NCI-H2196 (cell line): ENCODE results near the gene SNX9.
"Not testable (repeated sequence)": the region's sequence is repeated elsewhere in the genome, so short reads cannot be mapped to it uniquely, and the experiment has no call there.

Experiments used
- DNase-seq: peaks from one replicate; lab custom pipeline; 2025; ENCODE audit not compliant: unreplicated experiment; lab: John Stamatoyannopoulos, UW

SNX9 gene

DNA sequence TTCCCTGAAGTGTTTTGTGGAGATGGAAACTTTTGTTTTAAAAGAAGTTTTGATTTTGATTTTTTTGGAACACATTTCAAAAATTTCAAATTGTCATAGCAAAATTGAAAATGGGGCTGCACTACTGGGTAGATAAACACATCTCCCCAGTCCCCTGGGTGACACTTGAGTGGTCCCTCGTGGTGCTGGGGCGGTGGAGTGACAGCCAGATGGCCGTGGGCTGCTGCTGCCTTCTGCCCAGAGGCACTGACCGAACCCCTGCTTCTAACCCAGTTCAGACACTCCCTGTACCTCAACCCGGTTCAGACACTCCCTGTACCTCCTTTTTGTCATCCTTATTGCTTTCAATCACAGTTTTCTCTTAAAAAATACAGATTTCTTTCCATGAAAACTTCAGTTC is 88.7 kb downstream of the SNX9 start:
- no peak for DNase-seq

GRCh38 chr6:157912326-157912725 is 89.3 kb downstream of the SNX9 start:
- DNase-seq: no peak

DNA sequence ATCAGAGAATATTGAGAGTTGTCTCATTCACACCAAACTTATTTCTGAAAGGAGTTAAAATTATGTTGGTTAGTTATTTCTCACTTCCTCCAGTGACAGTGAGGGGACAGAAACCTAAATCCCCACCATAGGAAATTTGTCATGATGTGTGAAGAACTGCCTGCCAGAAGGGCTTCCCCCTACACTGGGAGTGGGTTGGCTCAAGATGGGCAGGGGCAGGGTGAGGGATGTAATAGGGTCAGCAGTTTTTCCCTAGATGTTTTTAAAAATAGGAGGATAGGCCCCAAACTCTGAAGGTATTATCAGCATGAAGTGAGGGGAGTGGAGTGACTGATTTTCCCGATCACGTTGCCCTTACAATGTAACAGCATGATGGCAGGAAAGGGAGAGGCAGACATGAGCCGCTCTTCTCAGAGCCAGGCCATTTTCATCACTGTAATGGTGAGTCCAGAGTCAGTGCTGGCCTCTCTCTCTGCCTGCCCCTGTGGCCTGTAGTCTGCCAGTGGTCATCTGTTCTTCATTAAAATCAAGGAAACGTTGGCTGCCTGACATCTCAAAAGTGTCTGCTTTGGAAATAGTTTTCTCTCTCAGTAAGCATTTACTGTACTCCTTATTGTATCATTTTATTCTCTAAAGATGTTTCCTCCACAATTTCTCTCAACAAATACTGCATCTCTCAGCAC is 98.8 kb downstream of the SNX9 start:
- DNase-seq: no peak

- DNase-seq: no peak
These were observed 102.7 kb downstream of the SNX9 start for GRCh38 chr6:157925771-157926170.

GRCh38 chr6:157927011-157927410 is 104.0 kb downstream of the SNX9 start:
- no peak for DNase-seq

DNA sequence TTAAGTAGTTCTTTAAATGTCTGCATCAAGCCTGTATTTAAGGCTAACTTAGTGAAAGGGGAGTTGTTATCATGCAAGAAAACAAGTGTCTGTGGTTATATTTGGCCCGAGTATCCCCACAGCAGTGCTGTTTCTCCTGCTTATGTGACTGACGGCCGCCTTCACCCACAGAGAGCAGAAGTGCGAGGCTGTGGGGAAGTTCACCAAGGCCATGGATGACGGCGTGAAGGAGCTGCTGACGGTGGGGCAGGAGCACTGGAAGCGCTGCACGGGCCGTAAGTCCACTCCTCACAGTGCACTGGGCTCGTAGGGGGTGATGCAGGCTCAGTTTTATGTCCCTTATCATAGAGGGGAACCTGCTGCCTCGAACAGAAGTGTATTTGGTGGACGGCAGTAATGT is 105.4 kb downstream of the SNX9 start:
- no peak for DNase-seq

DNA sequence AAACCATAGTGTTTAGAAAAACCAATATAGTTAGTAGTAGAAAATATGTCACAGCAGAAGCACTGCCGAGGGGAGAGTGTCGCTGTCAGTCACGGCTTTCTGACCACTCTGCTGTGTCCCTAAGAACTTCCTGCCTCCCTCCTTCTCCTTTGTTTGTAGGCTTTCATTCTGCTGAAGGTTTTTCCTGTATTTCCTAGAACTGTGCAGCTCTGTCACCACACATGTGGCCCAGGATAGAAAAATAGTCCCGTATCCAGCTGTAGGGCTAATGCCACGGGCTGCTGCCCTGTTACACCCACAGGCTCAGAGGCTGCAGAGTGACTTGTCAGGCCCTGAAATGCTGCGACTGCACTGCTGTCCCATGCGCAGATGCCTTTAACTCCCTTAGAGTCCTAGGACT is 106.0 kb downstream of the SNX9 start:
- DNase-seq: no peak

GRCh38 chr6:157929765-157930319 is 106.8 kb downstream of the SNX9 start:
- DNase-seq: no peak

GRCh38 chr6:157935786-157936185 is 112.7 kb downstream of the SNX9 start:
- DNase-seq: no peak

GRCh38 chr6:157937318-157937717 is 114.3 kb downstream of the SNX9 start:
- DNase-seq: no peak

DNA sequence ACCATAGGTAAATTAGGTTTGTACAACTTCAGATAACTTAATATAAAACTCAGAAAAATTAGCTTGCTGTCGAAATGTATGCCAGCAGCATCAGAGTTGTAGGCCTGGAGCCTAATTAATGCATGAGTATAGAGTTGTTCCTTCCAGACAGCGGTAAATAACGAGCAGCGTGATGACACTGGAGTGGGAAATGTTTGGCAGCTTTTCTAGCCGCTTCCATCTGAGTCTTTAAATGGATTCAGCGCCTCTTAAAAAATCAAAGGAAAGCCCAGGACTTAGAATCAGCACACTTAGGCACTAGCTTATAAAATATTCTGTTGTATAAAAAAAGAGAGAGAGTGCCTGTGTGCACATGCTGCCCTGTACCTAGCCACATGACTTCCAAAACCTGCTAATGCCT is 114.9 kb downstream of the SNX9 start:
- no peak for DNase-seq

GRCh38 chr6:157940375-157941036 is 117.5 kb downstream of the SNX9 start:
- not testable (repeated sequence) for DNase-seq

DNA sequence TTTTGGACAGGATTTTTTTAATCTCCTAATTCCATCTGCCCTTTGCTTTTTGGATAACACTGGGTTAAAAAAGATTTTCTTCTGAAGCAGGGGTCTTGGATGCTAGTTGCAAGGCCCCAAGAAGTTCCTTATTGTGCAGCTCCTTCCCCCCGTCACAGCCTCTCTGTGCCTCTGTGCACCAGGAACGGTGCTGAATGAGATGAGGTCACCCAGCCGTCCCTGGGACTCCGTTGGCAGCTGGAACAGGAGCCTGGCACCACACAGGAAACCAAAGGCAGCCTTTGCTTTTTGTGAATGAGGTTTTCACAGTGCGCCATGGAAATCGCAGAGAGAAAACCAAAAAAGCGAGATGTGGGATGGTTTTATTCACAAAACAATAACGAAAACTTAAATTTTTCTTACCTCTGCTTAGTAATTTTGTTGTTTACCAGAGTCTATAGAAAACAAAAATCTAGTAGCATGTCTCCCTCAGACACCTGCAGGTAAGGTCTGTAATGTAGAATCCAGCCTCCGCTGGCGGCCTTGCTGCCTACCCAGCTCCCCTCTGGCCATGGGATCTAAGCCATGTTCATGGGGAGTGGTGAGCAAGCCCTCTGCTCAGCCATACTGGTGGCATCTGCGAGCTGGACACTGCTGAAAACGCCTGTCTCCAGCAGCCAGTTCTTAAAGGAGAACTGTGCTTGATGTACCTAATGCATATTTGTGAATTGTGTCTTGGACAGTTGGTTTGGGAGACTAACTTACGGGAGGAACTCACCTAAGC is 118.2 kb downstream of the SNX9 start:
- no peak for DNase-seq

- DNase-seq: no peak
These were observed 119.3 kb downstream of the SNX9 start for GRCh38 chr6:157942351-157942750.

DNA sequence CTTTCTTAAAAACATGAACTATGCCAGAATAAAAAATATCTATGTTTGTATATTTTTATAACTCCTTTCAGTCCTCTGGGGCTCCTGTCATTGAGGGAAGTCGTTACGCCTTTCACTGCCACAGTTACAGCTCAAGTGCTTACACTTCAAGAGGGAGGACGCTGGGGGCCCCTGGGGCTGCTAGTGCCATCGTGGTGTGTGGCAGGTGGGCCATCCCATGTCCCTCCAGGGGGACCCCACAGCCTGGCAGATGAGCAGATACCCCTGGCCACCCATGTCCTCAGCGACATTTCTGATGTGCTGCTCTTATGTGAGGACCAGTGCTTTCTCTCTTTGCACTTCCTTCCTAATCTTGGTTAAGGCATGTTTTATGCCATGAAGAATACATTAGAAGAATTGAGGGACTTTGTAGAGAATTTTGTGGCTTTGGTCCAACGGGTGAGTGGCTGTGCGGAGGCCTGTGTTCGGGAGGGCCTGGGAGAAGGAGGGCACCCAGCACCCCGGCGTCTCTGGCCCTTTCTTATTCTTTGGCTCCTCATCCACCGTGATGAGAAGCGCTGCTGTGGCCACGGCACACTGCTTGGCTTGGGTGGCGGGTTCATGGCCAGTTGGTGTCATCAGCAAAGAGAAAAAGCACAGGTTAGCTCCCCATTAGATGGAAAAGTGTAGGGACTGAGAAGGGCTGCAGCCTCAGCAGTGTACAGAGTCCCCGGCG is 120.4 kb downstream of the SNX9 start:
- DNase-seq: no peak

DNA sequence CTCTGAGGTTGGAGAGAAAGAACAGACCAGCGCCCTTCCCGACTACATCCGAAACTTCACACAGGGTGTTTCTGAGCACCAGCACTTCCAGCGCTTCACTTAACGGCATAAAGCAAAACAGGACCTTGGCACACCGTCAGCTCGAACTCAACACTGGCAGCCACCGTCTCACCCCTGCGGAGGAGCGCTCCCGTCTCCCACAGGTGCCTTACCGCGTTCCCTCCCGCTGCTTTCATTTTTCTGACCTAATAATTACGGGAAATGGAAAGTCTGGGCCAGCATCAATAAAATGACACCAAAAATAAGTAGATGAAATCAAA is 120.9 kb downstream of the SNX9 start:
- no peak for DNase-seq

DNA sequence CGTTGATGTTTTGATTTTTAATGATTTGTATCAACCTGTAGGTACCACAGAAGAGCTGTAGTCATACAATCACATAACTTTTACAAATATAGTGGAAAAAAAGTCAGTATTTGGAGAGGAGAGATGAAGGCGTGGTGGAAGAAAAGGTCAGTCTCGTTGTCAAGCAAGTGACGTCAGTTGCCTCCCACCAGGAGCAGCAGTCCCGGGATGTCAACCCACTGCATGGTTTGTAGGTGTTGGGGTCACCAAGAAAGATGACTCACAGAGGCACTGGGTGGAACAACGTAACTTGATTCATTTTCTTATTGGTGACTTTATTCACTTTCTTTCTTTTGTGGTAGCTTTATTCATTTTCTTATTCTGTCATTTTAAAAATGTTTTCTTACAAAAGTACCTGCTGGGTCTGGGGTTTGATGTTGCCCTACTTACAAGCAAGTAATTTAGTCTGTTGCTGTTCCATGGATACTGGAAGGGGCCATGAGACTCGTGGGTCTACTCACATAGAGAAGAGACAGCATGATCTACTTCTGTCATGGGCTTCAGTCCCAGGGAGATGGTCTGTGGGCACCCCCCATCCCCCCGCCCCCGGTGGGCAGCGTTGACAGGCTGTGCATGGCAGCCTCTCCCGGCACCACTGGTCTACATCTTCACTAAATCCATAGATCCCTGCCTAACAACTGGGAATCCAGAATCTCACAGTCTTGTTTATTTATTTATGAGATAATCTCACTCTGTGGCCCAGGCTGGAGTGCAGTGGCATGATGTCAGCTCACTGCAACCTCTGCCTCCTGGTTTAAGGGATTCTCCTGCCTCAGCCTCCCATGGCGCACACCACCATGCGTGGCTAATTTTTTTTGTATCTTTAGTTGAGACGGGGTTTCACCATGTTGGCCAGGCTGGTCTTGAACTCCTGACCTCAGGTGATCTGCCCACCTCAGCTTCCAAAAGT is 122.2 kb downstream of the SNX9 start:
- no peak for DNase-seq

DNA sequence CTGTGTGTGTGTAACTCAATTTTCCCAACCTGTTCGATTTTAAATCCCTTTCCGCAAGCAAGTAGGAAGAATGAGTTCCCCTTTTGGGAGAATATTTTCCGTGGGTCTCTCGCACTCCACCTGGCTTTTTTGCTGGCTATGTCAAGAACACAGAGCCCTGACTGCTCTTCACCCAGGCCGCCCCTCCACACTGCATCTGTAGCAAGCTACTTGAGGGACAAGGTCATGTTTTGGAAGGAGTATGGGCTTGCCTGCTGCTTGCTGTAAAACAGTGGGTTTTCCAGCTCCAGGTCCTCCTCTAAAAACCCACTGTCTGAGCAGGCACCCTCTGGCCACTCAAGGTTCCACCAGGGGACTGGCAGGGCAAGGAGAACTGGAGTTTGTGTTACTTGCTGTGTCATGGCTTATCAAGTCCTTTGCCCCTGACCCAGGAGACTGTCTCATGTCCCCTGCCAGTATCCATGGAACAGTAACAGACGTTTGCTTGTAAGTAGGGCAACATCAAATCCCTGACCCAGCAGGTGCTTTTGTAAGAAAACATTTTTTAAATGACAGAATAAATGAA is 123.1 kb downstream of the SNX9 start:
- no peak for DNase-seq

GRCh38 chr6:157946865-157947532 is 124.0 kb downstream of the SNX9 start:
- no peak for DNase-seq
